ENCODE results near the gene PNPLA3. TPM values are rescaled to one million over a fixed set of nuclear protein-coding genes. Genes with fewer than 3 reads are reported as not detected.

PNPLA3 gene
- total and polyA plus RNA-seq, 7 experiments from 2014 or later = 0.19 to 0.29 TPM; not detected in 5

GRCh38 chr22:43946384-43946667, 22.7 kb downstream of the PNPLA3 start:
- ATAC-seq = no peak
- no peaks in the 10 kb centered on the region for H3K27me3 ChIP-seq (ENCODE audit: control insufficient read depth in 2 of 2, insufficient read depth in 2 of 2, low read length in 2 of 2)
- H3K27ac ChIP-seq (ENCODE audit: low read depth, low read length) = no peak overlapping the region
- CTCF ChIA-PET = interaction anchor here (0.5 to 2.0 kb wide), 3 partner anchors 8 to 1236 kb away, joined by 3 to 5 read pairs (median 4); no protein-coding TSS in a partner anchor
- H3K4me1 ChIP-seq (ENCODE audit: control insufficient read depth in 2 of 2, insufficient read depth in 2 of 2, low read length in 2 of 2) = no peaks in the 10 kb centered on the region
- Mint-ChIP-seq H3K9me3 (peaks cover 0 to 9% (median under 1%) of the 10 kb centered on the region in 11 donors), H3K4me3 (no peak overlapping the region), H3K27me3 (peaks cover 2 to 10% (median 9%) of the 10 kb centered on the region in 5 donors), H3K27ac (no peak overlapping the region), H3K36me3 (peaks cover 0 to 3% (median 0%) of the 10 kb centered on the region in 5 donors), H3K4me1 (peaks cover 0 to 5% (median 0%) of the 10 kb centered on the region in 7 donors)
- POLR2A ChIA-PET = no interaction called here
- no peaks in the 10 kb centered on the region for H3K36me3 ChIP-seq (ENCODE audit: control insufficient read depth in 2 of 3, insufficient read depth in 3 of 3, low read length in 3 of 3)
- no peaks in the 10 kb centered on the region for H3K9me3 ChIP-seq (ENCODE audit: control insufficient read depth in 2 of 3, low read length in 3 of 3)
- DNase-seq = no peak
- intact Hi-C loops (cut with micrococcal nuclease) = loop anchor here (1.0 to 2.0 kb wide), 2 partner anchors 63 to 558 kb away; no protein-coding TSS in a partner anchor
- H3K4me3 ChIP-seq (ENCODE audit: low read length) = no peak overlapping the region

- intact Hi-C loops (cut with micrococcal nuclease) = no loop called here
- Histone ChIP-seq H3K4me1 (ENCODE audit: control insufficient read depth in 2 of 2, insufficient read depth in 2 of 2, low read length in 2 of 2) (no peaks in the 10 kb centered on the region), H3K36me3 (ENCODE audit: control insufficient read depth in 2 of 3, insufficient read depth in 3 of 3, low read length in 3 of 3) (no peaks in the 10 kb centered on the region), H3K4me3 (ENCODE audit: low read length) (no peak overlapping the region), H3K27ac (ENCODE audit: low read depth, low read length) (no peak overlapping the region), H3K9me3 (ENCODE audit: control insufficient read depth in 2 of 3, low read length in 3 of 3) (no peaks in the 10 kb centered on the region), H3K27me3 (ENCODE audit: control insufficient read depth in 2 of 2, insufficient read depth in 2 of 2, low read length in 2 of 2) (peaks cover 0 to 4% of the 10 kb centered on the region in 2 donors)
- DNase-seq (no peak), ATAC-seq (no peak)
- CTCF ChIA-PET = no interaction called here
- POLR2A ChIA-PET = no interaction called here
- Mint-ChIP-seq H3K4me3 (no peak overlapping the region), H3K4me1 (peaks cover 1 to 8% (median 2%) of the 10 kb centered on the region in 7 donors), H3K9me3 (peaks cover 0 to 2% (median 0%) of the 10 kb centered on the region in 11 donors), H3K27ac (no peak overlapping the region), H3K27me3 (peaks cover 0 to 11% (median 4%) of the 10 kb centered on the region in 5 donors), H3K36me3 (no peaks in the 10 kb centered on the region)
Observed at GRCh38 chr22:43948836-43949406, 25.3 kb downstream of the PNPLA3 start.

DNA sequence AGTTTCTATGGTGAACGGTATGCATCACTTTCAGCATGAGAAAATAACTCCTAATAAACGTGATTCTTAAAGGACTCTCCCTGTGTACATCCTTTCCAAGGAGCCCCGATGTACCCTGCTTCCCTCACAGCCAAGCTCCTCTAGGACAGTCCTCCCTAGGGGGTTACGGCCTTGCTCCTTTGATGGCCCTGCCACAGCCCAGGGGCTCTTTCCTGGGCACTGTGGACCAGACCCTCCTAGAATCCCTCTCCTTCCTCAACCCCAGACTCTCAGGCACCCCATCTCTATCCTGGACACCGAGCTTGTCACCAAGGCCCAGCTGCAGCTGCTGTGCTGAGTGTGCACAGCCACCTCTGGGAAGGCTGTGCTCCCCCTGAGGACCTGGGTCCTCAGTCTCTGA, 27.8 kb downstream of the PNPLA3 start:
- Histone ChIP-seq H3K27me3 (ENCODE audit: control insufficient read depth in 2 of 2, insufficient read depth in 2 of 2, low read length in 2 of 2) (peaks cover 0 to 4% of the 10 kb centered on the region in 2 donors), H3K4me3 (ENCODE audit: low read length) (no peak overlapping the region), H3K36me3 (ENCODE audit: control insufficient read depth in 2 of 3, insufficient read depth in 3 of 3, low read length in 3 of 3) (peaks cover 0 to 9% (median 0%) of the 10 kb centered on the region in 3 experiments), H3K9me3 (ENCODE audit: control insufficient read depth in 2 of 3, low read length in 3 of 3) (no peaks in the 10 kb centered on the region), H3K27ac (ENCODE audit: low read depth, low read length) (no peak overlapping the region), H3K4me1 (ENCODE audit: control insufficient read depth in 2 of 2, insufficient read depth in 2 of 2, low read length in 2 of 2) (peaks cover 5 to 9% of the 10 kb centered on the region in 2 donors)
- no peak overlapping the region for H3K27ac Mint-ChIP-seq
- H3K36me3 Mint-ChIP-seq = peaks cover 0 to under 1% (median 0%) of the 10 kb centered on the region in 5 donors
- ChIA-PET CTCF (interaction anchor here (0.6 kb wide), 2 partner anchors 26 to 42 kb away, joined by 3 to 4 read pairs; no protein-coding TSS in a partner anchor), POLR2A (interaction anchor here (0.7 kb wide), 1 partner anchor 139 kb away, joined by 3 read pairs; no protein-coding TSS in a partner anchor)
- no peak overlapping the region for H3K4me3 Mint-ChIP-seq
- H3K27me3 Mint-ChIP-seq = peaks cover 0 to 6% (median 4%) of the 10 kb centered on the region in 5 donors
- intact Hi-C loops (cut with micrococcal nuclease) = no loop called here
- DNase-seq (no peak), ATAC-seq (no peak)
- H3K4me1 Mint-ChIP-seq = peaks cover 17 to 24% (median 20%) of the 10 kb centered on the region in 7 donors
- peaks cover 0 to 2% (median 0%) of the 10 kb centered on the region in 11 donors for H3K9me3 Mint-ChIP-seq

DNA sequence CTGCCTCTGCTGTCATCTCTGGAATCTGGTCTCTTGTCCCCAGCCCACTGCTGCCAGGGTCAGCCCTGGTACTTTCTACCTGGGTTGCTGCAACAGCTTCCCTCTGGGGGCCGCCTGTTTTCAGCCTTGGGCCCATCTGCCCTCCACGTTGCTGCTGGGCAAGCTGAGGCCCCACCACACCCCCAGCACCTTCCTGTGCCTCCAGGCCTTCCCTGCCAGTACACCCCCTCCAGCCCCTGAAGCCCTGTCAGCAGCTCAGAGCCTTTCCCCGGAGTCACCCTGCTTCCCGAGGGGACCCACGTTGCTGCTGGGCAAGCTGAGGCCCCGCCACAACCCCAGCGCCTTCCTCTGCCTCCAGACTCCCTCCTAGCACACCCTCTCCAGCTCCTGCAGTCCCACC, 28.4 kb downstream of the PNPLA3 start:
- H3K9me3 ChIP-seq (ENCODE audit: control insufficient read depth in 2 of 3, low read length in 3 of 3) = no peaks in the 10 kb centered on the region
- peaks cover 0 to 4% of the 10 kb centered on the region in 2 donors for H3K27me3 ChIP-seq (ENCODE audit: control insufficient read depth in 2 of 2, insufficient read depth in 2 of 2, low read length in 2 of 2)
- H3K4me1 Mint-ChIP-seq = peaks cover 23 to 30% (median 25%) of the 10 kb centered on the region in 7 donors
- no peak overlapping the region for H3K4me3 Mint-ChIP-seq
- H3K36me3 ChIP-seq (ENCODE audit: control insufficient read depth in 2 of 3, insufficient read depth in 3 of 3, low read length in 3 of 3) = peaks cover 0 to 9% (median 0%) of the 10 kb centered on the region in 3 experiments
- no peak for DNase-seq
- H3K27ac Mint-ChIP-seq = no peak overlapping the region
- ChIA-PET CTCF (interaction anchor here (0.6 kb wide), 2 partner anchors 26 to 42 kb away, joined by 3 to 4 read pairs; no protein-coding TSS in a partner anchor), POLR2A (interaction anchor here (0.7 kb wide), 1 partner anchor 139 kb away, joined by 3 read pairs; no protein-coding TSS in a partner anchor)
- H3K4me1 ChIP-seq (ENCODE audit: control insufficient read depth in 2 of 2, insufficient read depth in 2 of 2, low read length in 2 of 2) = peaks cover 9 to 13% of the 10 kb centered on the region in 2 donors
- H3K27ac ChIP-seq (ENCODE audit: low read depth, low read length) = no peak overlapping the region
- H3K9me3 Mint-ChIP-seq = peaks cover 0 to 2% (median 0%) of the 10 kb centered on the region in 11 donors
- intact Hi-C loops (cut with micrococcal nuclease) = no loop called here
- H3K4me3 ChIP-seq (ENCODE audit: low read length) = no peak overlapping the region
- no peak for ATAC-seq
- peaks cover 0 to 6% (median 4%) of the 10 kb centered on the region in 5 donors for H3K27me3 Mint-ChIP-seq
- peaks cover 0 to 2% (median 0%) of the 10 kb centered on the region in 5 donors for H3K36me3 Mint-ChIP-seq

DNA sequence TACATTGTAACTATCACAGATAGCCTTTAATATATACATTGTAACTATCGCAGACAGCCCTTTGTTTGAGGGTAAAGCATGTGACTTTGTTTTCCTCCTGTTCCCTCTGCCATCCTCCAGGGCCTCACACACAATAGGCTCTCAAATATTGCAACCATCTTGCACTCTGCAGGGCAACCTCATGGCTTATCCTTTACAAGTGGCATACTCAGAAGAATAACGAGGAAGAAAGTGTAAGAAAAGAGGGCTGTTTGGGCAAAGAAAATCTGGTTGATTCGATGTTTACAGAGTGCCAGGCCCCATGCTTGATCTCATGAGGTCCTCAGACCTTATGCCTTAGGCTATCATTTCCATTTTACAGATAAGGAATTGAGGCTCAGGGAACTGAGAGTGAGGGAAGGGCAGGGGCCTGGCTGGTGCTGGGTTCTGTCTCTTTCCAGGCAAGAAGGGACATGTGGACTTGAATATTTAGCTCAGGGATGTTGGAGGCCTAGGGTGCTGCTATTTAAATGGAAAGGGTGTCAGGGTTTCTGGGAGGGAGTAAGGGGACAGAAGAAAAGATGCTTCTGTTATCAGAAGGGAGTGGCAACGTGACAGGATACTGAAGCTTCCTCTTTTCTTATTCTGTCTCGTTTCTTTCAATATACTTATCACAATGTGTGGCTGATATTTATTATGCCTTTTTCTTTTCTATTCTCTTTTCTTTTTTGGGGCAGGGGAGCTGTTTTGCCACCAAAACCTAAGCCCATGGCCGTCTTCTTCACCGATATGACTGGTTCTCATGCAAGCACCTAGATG, 30.6 kb downstream of the PNPLA3 start:
- no peaks in the 10 kb centered on the region for H3K9me3 ChIP-seq (ENCODE audit: control insufficient read depth in 2 of 3, low read length in 3 of 3)
- DNase-seq = no peak

More for the DNA sequence above, 30.6 kb downstream of the PNPLA3 start:
- peaks cover 0 to 4% (median 3%) of the 10 kb centered on the region in 5 donors for H3K36me3 Mint-ChIP-seq
- intact Hi-C loops (cut with micrococcal nuclease) = no loop called here
- Histone ChIP-seq H3K4me3 (ENCODE audit: low read length) (peak overlapping the region; percentile 76), H3K27ac (ENCODE audit: low read depth, low read length) (peak overlapping the region; percentile 88), H3K4me1 (ENCODE audit: control insufficient read depth in 2 of 2, insufficient read depth in 2 of 2, low read length in 2 of 2) (peaks cover 9 to 13% of the 10 kb centered on the region in 2 donors), H3K36me3 (ENCODE audit: control insufficient read depth in 2 of 3, insufficient read depth in 3 of 3, low read length in 3 of 3) (peaks cover 0 to 9% (median 0%) of the 10 kb centered on the region in 3 experiments), H3K27me3 (ENCODE audit: control insufficient read depth in 2 of 2, insufficient read depth in 2 of 2, low read length in 2 of 2) (peaks cover 0 to 4% of the 10 kb centered on the region in 2 donors)
- peak overlapping the region; percentile 90 to 100 (median 97) for H3K4me3 Mint-ChIP-seq
- ChIA-PET CTCF (interaction anchor here (1.0 to 1.8 kb wide), 2 partner anchors 8 to 39 kb away, joined by 4 to 5 read pairs; no protein-coding TSS in a partner anchor), POLR2A (interaction anchor here (0.6 to 1.4 kb wide), 5 partner anchors 13 to 1218 kb away, joined by 3 to 5 read pairs (median 3); partner anchors contain the start of gene PNPLA3)
- peaks cover 30 to 47% (median 37%) of the 10 kb centered on the region in 7 donors for H3K4me1 Mint-ChIP-seq
- H3K27ac Mint-ChIP-seq = peak overlapping the region; percentile 86 to 97 (median 94)
- ATAC-seq = no peak
- H3K9me3 Mint-ChIP-seq = peaks cover 0 to 1% (median 0%) of the 10 kb centered on the region in 11 donors
- H3K27me3 Mint-ChIP-seq = peaks cover 0 to 6% (median 4%) of the 10 kb centered on the region in 5 donors
